GM12878 (cell line): ENCODE results near the gene SLC11A2. TPM values are rescaled to one million over a fixed set of nuclear protein-coding genes. Genes with fewer than 3 reads are reported as not detected.
A peak's percentile ranks its signal among the peaks of the same experiment; 100 is the strongest.

Source experiments
- ATAC-seq: fragments of 200-7000 bp; cut with Tn5 transposase; 3 replicates; pipeline ENCODE4 v1.9.1; 2020; ENCODE audit warnings: mild to moderate bottlenecking, moderate library complexity
- BruUV-seq: library from RNA; stranded (reverse); fragments of 400-500 nt; replicated peaks from 2 replicates; lab custom pipeline; 2021; lab: Mats Ljungman, UMichigan
- CTCF ChIA-PET: fragments of 300-600 bp; sonication (Branson Sonifier 250); formaldehyde crosslinking; extraction: SDS; loops from one replicate; lab custom pipeline; 2021; ENCODE audit warnings: inconsistent platforms; lab: Yijun Ruan, JAX
- POLR2A ChIA-PET: fragments of 350-600 bp; formaldehyde crosslinking; extraction: SDS; loops from one replicate; lab custom pipeline; 2021; ENCODE audit warnings: inconsistent platforms; lab: Charles Lee
- RAD21 ChIA-PET: fragments of 300-600 bp; sonication (Branson Sonifier 250); formaldehyde crosslinking; loops from one replicate; lab custom pipeline; 2023; ENCODE audit warnings: antibody characterized with exemption; ENCODE audit not compliant: unreplicated experiment; lab: Charles Lee
- SMC1A ChIA-PET: fragments of 300-600 bp; sonication (Branson Sonifier 250); formaldehyde crosslinking; loops from one replicate; lab custom pipeline; 2023; ENCODE audit not compliant: unreplicated experiment, uncharacterized antibody; lab: Charles Lee
- DNase-seq: peaks from one replicate; pipeline ENCODE4 v3.0.0-alpha.2; 2011; ENCODE audit warnings: low read depth, low spot score
- FAIRE-seq: peaks from 3 replicates; lab custom pipeline; 2011; peaks lifted over from hg19 to GRCh38; lab: Jason Lieb, UNC
- H2AFZ ChIP-seq: 2 replicates; pipeline ENCODE4 v1.6.0; 2011; ENCODE audit warnings: low read depth, low read length, control low read depth; ENCODE audit not compliant: control insufficient read depth
- H3K27ac ChIP-seq: 2 replicates; pipeline ENCODE4 v1.5.1; 2011; ENCODE audit warnings: control low read depth; ENCODE audit not compliant: control insufficient read depth, insufficient read depth
- H3K27me3 ChIP-seq, 2 experiments: replicated peaks in 1 of 2; 2 replicates each; pipeline versions ENCODE4 v1.6.0 to v1.6.1; 2011; ENCODE audit warnings: low read length in 1 of 2; ENCODE audit not compliant: control insufficient read depth in 2 of 2, insufficient read depth in 2 of 2
- H3K36me3 ChIP-seq, 2 experiments: 2 replicates each; pipeline ENCODE4 v1.5.1; 2011; ENCODE audit warnings: low read length in 1 of 2; ENCODE audit not compliant: control insufficient read depth in 2 of 2, insufficient read depth in 2 of 2
- H3K4me1 ChIP-seq: 2 replicates; pipeline ENCODE4 v1.6.1; 2011; ENCODE audit warnings: mild to moderate bottlenecking, low read length, moderate library complexity, mixed read lengths; ENCODE audit not compliant: control insufficient read depth, insufficient read depth
- H3K4me2 ChIP-seq: 2 replicates; pipeline ENCODE4 v1.6.0; 2011; ENCODE audit warnings: control low read depth; ENCODE audit not compliant: control insufficient read depth, insufficient read depth
- H3K4me3 ChIP-seq: fragments of 200-600 bp; sonication (generic); 2 replicates; pipeline ENCODE4 v1.5.1; 2016
- H3K79me2 ChIP-seq: 2 replicates; pipeline ENCODE4 v1.6.0; 2011; ENCODE audit warnings: low read length; ENCODE audit not compliant: control insufficient read depth, insufficient read depth
- H3K9ac ChIP-seq: 2 replicates; pipeline ENCODE4 v1.8.0; 2011; ENCODE audit warnings: low read length, control low read depth, mixed read lengths; ENCODE audit not compliant: control insufficient read depth, insufficient read depth
- H3K9me3 ChIP-seq: replicated peaks from 3 replicates; pipeline ENCODE4 v1.5.1; 2011; ENCODE audit warnings: mild to moderate bottlenecking, low read length; ENCODE audit not compliant: control insufficient read depth, insufficient read depth
- H4K20me1 ChIP-seq: 2 replicates; pipeline ENCODE4 v1.6.0; 2011; ENCODE audit not compliant: control insufficient read depth, insufficient read depth
- CBFB ChIP-seq: IDR thresholded peaks from 2 replicates; pipeline ENCODE4 v1.6.1; 2016; ENCODE audit warnings: antibody characterized with exemption, low read depth
- CBX3 ChIP-seq: fragments of 200-600 bp; sonication (generic); IDR thresholded peaks from 2 replicates; pipeline ENCODE4 v1.6.1; 2016; ENCODE audit warnings: low read depth, borderline replicate concordance
- KDM1A ChIP-seq: fragments of 200-600 bp; sonication (generic); IDR thresholded peaks from 2 replicates; pipeline ENCODE4 v1.6.1; 2016; ENCODE audit warnings: borderline replicate concordance
- MXI1 ChIP-seq: fragments of 150-350 bp; IDR thresholded peaks from 2 replicates; pipeline ENCODE4 v1.6.1; 2011; ENCODE audit warnings: low read depth, mild to moderate bottlenecking, inconsistent platforms, low read length, improper control_type of control experiment
- PAX8 ChIP-seq: fragments of 450-650 bp; IDR thresholded peaks from 2 replicates; pipeline ENCODE4 v1.6.1; 2017; ENCODE audit warnings: mild to moderate bottlenecking, moderate library complexity
- POLR2A ChIP-seq: IDR thresholded peaks from 2 replicates; pipeline ENCODE4 v1.6.1; 2011; ENCODE audit warnings: low read depth, mild to moderate bottlenecking, low read length
- RAD21 ChIP-seq: IDR thresholded peaks from 2 replicates; pipeline ENCODE4 v1.6.1; 2011; ENCODE audit warnings: mild to moderate bottlenecking, low read depth, low read length, moderate library complexity; ENCODE audit not compliant: insufficient read depth
- RUNX3 ChIP-seq: IDR thresholded peaks from 2 replicates; pipeline ENCODE4 v1.6.1; 2012; ENCODE audit warnings: low read length, inconsistent platforms
- SMC3 ChIP-seq: IDR thresholded peaks from 2 replicates; pipeline ENCODE4 v1.6.1; 2011; ENCODE audit warnings: low read length, improper control_type of control experiment, borderline replicate concordance
- STAT1 ChIP-seq: fragments of 450-650 bp; conservative IDR thresholded peaks from 2 replicates; pipeline ENCODE4 v1.6.1; 2014; ENCODE audit warnings: antibody characterized with exemption, mild to moderate bottlenecking
- SUZ12 ChIP-seq: fragments of 200-600 bp; sonication (generic); IDR thresholded peaks from one replicate; pipeline ENCODE4 v1.6.1; 2018; ENCODE audit warnings: antibody characterized with exemption, mild to moderate bottlenecking; ENCODE audit not compliant: unreplicated experiment
- TARDBP ChIP-seq: IDR thresholded peaks from 2 replicates; pipeline ENCODE4 v1.6.1; 2016; ENCODE audit warnings: borderline replicate concordance
- TCF12 ChIP-seq: IDR thresholded peaks from 2 replicates; pipeline ENCODE4 v1.6.1; 2011; ENCODE audit warnings: low read depth, mild to moderate bottlenecking, low read length
- USF2 ChIP-seq: IDR thresholded peaks from 2 replicates; pipeline ENCODE4 v1.6.1; 2011; ENCODE audit warnings: low read depth, low read length, improper control_type of control experiment, borderline replicate concordance
- WGBS: methylation state at CpG from one replicate; pipeline ENCODE4 v1.1.6; 2016; ENCODE audit warnings: low lambda C conversion rate; ENCODE audit not compliant: insufficient replicate concordance, insufficient coverage; ENCODE audit errors: missing lambda C conversion rate; 5-methylcytosine and 5-hydroxymethylcytosine counted together
- in situ Hi-C: fragments of 300-500 bp; cut with MboI; formaldehyde crosslinking; loops from 9 replicates; pipeline ENCODE4 v1.14.3; 2018; ENCODE audit warnings: mixed read lengths
- intact Hi-C: fragments of 100-400 bp; cut with micrococcal nuclease; formaldehyde crosslinking; loops from one replicate; pipeline ENCODE4 v1.14.2; 2022; ENCODE audit not compliant: unreplicated experiment
- polyA plus RNA-seq, 11 experiments: library from polyadenylated mRNA; depleted of rRNA in 4 of 11; unstranded in 6 of 11; stranded (reverse) in 5 of 11; fragments of >200 nt; fragmentation: Nextera tagmentation in 4 of 11; fragmentation: Illumina TruSeq in 1 of 11; extraction: Ambion mirVana in 4 of 11; extraction: Trizol in 1 of 11; gene quantifications; 1 replicate in 1 of 11; 2 replicates in 10 of 11; pipeline versions ENCODE4 v1.2.1 to v1.2.3, GENCODE V29; 2011 to 2016; ENCODE audit warnings: inconsistent platforms in 2 of 11, missing spikeins in 2 of 11, low read depth in 1 of 11
- total RNA-seq, 4 experiments: library from RNA; depleted of rRNA in 3 of 4; stranded (reverse); fragments of >200 nt in 3 of 4; fragmentation: Illumina TruSeq in 1 of 4; extraction: Trizol in 1 of 4; gene quantifications; 2 replicates each; pipeline versions ENCODE4 v1.2.1 to v1.2.3, GENCODE V29; 2013 to 2021

Gene SLC11A2
- total and polyA plus RNA-seq, 10 of the 15 experiments (the other 5 are each of a cell fraction or from before 2014, with no cell fraction given) = 6.2 to 29.4 (median 15.6) TPM

- Histone ChIP-seq H3K4me2 (peak overlapping the region; percentile 94), H3K27ac (peak overlapping the region; percentile 74), H3K79me2 (peaks cover 43% of the 10 kb centered on the region), H3K4me3 (peak overlapping the region; percentile 71), H2AFZ (peak overlapping the region; percentile 86), H3K4me1 (peaks cover 14% of the 10 kb centered on the region; the same call in 1 of the 2 replicates), H3K9ac (peak overlapping the region; percentile 79), H3K36me3 (no peaks in the 10 kb centered on the region), H3K27me3 (no peaks in the 10 kb centered on the region; a peak in 1 of 4 replicates), H3K9me3 (no peaks in the 10 kb centered on the region), H4K20me1 (no peaks in the 10 kb centered on the region)
- no TSS peak for BruUV-seq
- POLR2A ChIA-PET = interaction anchor here (0.5 to 2.8 kb wide), 5 partner anchors 45 to 261 kb away, joined by 3 to 11 read pairs (median 3); partner anchors contain the start of genes ATF1 and CSRNP2
- no peak for FAIRE-seq
- SMC1A ChIA-PET = interaction anchor here (0.7 to 3.4 kb wide), 7 partner anchors 38 to 260 kb away, joined by 3 to 19 read pairs (median 3); no protein-coding TSS in a partner anchor
- CTCF ChIA-PET = interaction anchor here (0.6 to 5.1 kb wide), 7 partner anchors 38 to 520 kb away, joined by 3 to 61 read pairs (median 3); no protein-coding TSS in a partner anchor
- no peak for ATAC-seq
- no peak for TF ChIP-seq CBFB
- 0 out of 2 replicates have a peak, but pooled peaks have one; percentile 1 for TF ChIP-seq RUNX3
- no peak for TF ChIP-seq KDM1A
- TF ChIP-seq TCF12 = no peak
- intact Hi-C loops (loop anchor here (5.0 kb wide), 3 partner anchors 98 to 258 kb away; a partner anchor contains a TSS), in situ Hi-C loops (no loop called here)
- 29% methylated on average over 9 of the region's 9 CpGs for WGBS
- DNase-seq = no peak
- RAD21 ChIA-PET = interaction anchor here (1.7 to 6.1 kb wide), 5 partner anchors 39 to 517 kb away, joined by 3 to 43 read pairs (median 16); partner anchors contain the start of gene ATF1
These were observed 797 bp downstream of the SLC11A2 start for GRCh38 chr12:51025338-51025835.

- DNase-seq (no peak), FAIRE-seq (no peak), ATAC-seq (no peak)
- WGBS = 69% methylated on average over 4 of the region's 4 CpGs
- Histone ChIP-seq H3K27me3 (no peaks in the 10 kb centered on the region; a peak in 1 of 4 replicates), H3K4me3 (peak overlapping the region; percentile 71), H3K36me3 (no peaks in the 10 kb centered on the region), H3K27ac (peak overlapping the region; percentile 40), H3K4me2 (peak overlapping the region; percentile 94), H3K9me3 (no peaks in the 10 kb centered on the region), H3K9ac (peak overlapping the region; percentile 54; the same call in 1 of the 2 replicates), H2AFZ (peak overlapping the region; percentile 60), H3K79me2 (peaks cover 47% of the 10 kb centered on the region), H4K20me1 (no peaks in the 10 kb centered on the region), H3K4me1 (peaks cover 14% of the 10 kb centered on the region; the same call in 1 of the 2 replicates)
- ChIA-PET POLR2A (interaction anchor here (2.8 kb wide), 1 partner anchor 259 kb away, joined by 11 read pairs; the partner anchor contains the start of gene ATF1), RAD21 (interaction anchor here (2.7 kb wide), 1 partner anchor 36 kb away, joined by 14 read pairs; no protein-coding TSS in a partner anchor), CTCF (interaction anchor here (0.6 to 1.4 kb wide), 3 partner anchors 192 to 374 kb away, joined by 3 to 5 read pairs (median 3); no protein-coding TSS in a partner anchor), SMC1A (interaction anchor here (1.3 to 2.9 kb wide), 2 partner anchors 37 to 317 kb away, joined by 3 to 12 read pairs; no protein-coding TSS in a partner anchor)
- in situ Hi-C loops = no loop called here
- no TSS peak for BruUV-seq
- intact Hi-C loops = no loop called here
- TF ChIP-seq USF2 (no peak), TARDBP (no peak), SMC3 (no peak), MXI1 (no peak), STAT1 (no peak), POLR2A (no peak), PAX8 (no peak), CBX3 (no peak), SUZ12 (no peak), RAD21 (no peak)
These were observed 2.4 kb downstream of the SLC11A2 start for GRCh38 chr12:51023625-51024382.
